HG03095 (cell line): ENCODE measurements around the gene SPRYD3.
A peak's percentile ranks its signal among the peaks of the same experiment; 100 is the strongest.

Experiments used
- ATAC-seq: cut with Tn5 transposase; IDR thresholded peaks from one replicate; pipeline ENCODE4 v1.9.1; 2021; ENCODE audit warnings: moderate library complexity; ENCODE audit not compliant: unreplicated experiment

The SPRYD3 gene

DNA sequence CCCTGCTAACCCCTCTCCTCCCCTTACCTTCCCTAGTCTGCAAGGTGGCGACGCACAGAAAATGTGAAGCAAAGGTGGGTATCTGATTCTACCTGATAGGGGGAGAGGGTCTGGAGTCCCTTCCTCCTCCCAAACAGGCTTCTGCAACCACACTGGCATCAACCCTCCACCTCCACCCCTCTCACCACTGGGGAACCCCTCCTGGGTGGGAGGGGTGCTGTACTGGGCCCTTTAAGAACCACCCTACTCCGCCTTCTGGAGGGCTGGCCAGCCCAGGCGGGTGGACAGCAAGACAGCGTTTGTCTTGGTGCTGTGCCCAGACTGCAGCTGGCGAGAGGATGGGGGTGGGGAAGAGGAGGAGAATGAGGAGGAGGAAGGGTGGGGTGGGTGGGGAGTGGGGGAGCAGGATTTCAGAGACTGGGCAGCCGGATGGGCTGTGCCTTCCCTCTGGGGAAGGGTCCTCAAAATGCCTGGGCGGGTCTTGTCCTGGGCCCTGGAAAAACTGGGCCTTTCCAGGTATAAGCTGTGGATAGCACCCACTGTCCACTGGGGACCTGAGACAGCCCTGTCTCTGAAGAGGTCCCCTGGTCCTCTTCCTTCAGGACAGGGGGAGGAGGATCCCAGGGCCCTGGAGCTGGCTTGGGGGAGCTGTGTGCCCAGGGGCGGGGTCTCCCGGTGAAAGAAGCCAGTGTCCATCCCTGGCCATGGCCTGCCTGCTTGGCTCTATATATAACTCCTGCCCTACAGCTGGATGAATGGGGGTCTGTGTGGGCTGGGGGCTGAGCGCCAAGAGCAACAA is 26.6 kb downstream of the SPRYD3 start:
- ATAC-seq, result no peak

- ATAC-seq, result no peak
Measured at GRCh38 chr12:53051881-53052412, 27.2 kb downstream of the SPRYD3 start.

- no peak for ATAC-seq
Measured at GRCh38 chr12:53051058-53051880, 27.9 kb downstream of the SPRYD3 start.

GRCh38 chr12:53050426-53051057 is 28.6 kb downstream of the SPRYD3 start:
- ATAC-seq, result no peak

- no peak for ATAC-seq
Measured at GRCh38 chr12:53049571-53050318, 29.4 kb downstream of the SPRYD3 start, which contains the start of gene TNS2. Gene TNS2 (plus strand): TSS chr12:53050065. CDS start chr12:53050186, 121 bp downstream.

- no peak for ATAC-seq
Measured at GRCh38 chr12:53048780-53049401, 30.3 kb downstream of the SPRYD3 start.

DNA sequence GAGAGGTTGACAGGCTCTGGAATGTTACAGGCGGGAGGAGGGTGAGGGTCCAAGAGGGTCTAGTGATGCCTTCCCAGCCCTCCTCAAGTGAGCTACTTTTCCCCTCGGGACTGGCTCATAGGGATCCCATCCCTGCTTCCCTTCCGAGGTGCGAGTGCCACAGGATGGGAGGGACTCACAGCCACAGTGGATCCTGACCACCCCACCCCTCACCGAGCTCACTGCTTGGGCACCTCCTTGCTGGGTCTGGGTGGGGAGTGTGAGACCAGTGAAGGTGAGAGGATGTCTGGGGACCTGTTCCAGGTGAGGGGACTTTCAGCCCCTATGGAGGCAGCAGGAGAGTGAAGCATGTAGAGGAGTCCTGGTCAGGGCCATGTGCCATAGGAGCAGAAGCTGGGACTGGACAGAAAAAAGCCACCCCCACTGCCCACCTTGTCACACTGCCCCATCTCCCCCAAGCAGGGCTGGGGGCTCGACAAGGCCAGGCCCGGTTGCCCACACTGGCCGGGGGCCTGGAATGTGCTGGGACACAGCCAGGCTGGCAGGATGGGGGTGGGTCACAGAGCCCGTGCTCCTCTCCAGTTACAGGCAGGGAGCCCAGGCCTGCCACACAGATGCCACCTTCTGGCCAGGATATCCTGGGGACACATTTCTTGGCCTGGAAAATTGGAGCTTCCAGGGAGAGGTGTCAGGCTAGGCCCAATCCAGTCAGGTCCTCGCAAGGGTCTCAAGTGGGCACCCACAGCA is 31.0 kb downstream of the SPRYD3 start:
- ATAC-seq, result no peak

- peak; percentile 54 for ATAC-seq
Measured at GRCh38 chr12:53047221-53048032, 31.8 kb downstream of the SPRYD3 start.

DNA sequence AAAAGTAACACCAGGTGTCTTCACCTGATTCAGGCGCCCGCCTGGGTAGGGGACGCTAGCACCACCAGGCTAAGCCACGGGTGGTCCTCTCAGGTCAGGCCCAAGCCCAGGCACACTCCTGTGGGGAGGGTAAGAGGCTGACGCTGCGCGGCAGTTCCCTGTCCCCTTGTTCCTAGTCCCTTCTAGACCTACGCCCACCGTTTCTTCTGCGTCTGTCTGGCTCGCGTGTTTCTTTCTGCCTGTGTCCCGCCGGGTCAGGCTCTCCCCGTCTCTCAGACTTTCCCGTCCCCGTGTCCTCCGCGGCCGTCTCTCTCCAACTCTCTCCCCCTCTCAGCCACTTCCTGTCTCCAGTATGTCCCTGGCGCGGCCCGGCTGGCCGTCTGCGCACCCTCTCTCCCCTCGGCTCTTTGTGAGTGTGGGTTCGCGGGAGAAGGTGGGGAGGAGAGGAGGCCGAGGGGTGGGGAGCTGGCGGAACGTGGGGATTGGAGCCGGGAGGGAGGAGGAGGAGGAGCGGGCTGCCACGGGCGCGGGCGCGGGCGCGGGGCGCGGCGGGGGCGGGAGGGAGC is 32.5 kb downstream of the SPRYD3 start:
- peak; percentile 36 for ATAC-seq

DNA sequence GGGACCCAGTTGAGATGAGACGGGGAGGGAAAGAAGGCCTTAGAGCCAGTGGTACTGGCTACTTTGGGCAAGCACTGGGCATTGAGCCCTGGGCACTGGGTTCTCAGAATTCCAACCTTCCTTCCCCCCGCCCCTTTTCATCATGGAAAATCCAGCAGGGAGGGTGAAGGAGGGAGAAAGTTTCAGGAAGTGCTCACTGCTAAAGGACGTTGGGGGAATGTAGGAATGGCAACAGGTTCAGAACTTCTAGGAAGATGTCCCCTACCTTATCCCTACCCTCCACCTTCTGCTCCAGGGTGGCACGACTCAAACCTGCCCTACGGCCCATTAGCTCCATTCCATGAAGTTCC is 33.5 kb downstream of the SPRYD3 start:
- ATAC-seq, result no peak

DNA sequence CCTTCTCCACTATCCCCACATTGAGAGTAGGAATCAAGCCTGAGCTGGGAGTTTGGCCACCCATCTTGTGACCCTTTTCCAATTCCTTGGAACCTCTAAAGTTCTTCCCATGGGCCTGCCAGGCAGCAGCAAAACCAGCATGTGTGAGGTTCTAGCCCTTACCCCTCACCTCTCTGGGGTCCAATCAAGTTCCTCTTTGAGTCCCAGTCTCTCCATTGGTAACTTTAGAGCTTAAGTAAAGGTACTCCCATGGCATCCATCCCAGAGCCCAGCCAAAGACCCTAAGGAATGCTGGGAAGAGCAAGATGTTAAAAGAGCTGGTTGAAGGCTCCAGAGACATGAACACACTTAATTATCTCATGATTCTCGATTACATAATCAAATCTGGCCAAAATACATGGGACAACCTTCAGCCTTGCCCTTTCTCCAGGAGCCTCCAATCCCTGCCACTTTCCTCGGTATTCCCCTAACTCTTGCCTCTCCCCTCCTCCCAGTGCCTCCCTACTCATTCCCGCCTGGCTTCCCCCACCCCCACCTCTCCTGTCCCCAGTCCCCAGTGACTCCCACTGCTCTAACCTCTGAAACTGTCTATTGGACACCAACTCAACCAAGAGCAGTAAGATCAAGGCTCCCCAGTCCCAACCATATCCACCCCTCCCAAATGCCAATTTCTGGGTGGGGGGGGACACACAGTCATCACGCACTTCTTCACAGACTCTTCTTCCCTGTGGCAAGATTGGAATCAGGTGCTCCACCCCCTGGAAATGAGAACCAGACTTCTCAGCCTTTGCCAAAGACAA is 34.1 kb downstream of the SPRYD3 start:
- ATAC-seq, result no peak

GRCh38 chr12:53044052-53044581 is 35.1 kb downstream of the SPRYD3 start:
- ATAC-seq, result no peak

DNA sequence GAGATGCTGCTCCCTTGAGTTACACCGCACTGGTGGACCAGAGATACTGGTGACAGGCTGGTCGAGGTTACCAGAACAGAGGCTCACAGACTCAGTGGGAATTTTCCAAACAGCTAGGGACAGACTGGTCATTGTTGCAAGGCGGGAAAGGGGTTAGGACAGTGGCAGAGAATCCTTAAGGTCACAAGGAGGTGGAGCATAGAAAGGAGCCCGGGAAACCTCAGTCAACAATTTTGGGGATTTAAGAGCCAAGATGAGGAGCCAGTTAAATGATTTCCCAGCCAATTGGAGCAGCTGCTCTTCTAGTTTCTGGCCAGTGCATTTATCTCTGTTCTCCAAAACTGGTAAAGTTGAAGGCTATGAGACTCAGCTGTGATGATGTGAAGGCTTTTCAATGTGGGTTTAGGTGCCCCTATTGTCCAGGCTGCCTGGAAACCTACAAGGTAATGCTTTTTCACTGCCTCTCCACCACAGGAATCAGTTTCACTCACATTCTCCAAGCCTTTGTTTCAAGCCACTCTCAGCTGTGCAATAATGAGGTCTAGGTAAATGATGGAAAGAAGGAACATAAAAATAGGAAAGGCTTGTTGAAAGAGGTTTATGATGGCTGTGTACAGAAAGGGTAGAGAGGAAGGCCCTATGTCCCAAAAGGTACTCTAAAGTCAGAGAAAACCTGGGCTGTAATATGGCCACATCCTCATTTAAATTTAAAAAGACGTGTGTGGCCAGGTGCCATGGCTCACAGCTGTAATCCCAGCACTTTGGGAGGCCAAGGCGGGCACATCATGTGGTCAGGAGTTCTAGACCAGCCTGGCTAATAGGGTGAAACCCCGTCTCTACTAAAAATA is 36.4 kb downstream of the SPRYD3 start:
- no peak for ATAC-seq

- ATAC-seq, result no peak
Measured at GRCh38 chr12:53039851-53040250, 39.3 kb downstream of the SPRYD3 start.

- no peak for ATAC-seq
Measured at GRCh38 chr12:53036802-53037201, 42.4 kb downstream of the SPRYD3 start.

GRCh38 chr12:53034459-53034858 is 44.7 kb downstream of the SPRYD3 start:
- no peak for ATAC-seq
